GM18907 (cell line): ENCODE measurements around the gene SH3GLB2.

Experiments used
- ATAC-seq: cut with Tn5 transposase; IDR thresholded peaks from one replicate; pipeline ENCODE4 v1.9.1; 2021; ENCODE audit warnings: mild to moderate bottlenecking, moderate library complexity; ENCODE audit not compliant: unreplicated experiment

The SH3GLB2 gene

GRCh38 chr9:129028192-129028966 lies at the start of gene SH3GLB2:
TSS of gene SH3GLB2 (minus strand) at chr9:129028331. CDS start at chr9:129028154, 177 bp downstream.
- ATAC-seq = peak; percentile 78

- no peak for ATAC-seq
These were observed 49.1 kb upstream of the SH3GLB2 start for GRCh38 chr9:129077236-129077635.

- no peak for ATAC-seq
These were observed 48.5 kb upstream of the SH3GLB2 start for GRCh38 chr9:129076640-129077037.

GRCh38 chr9:129075996-129076639 lies 48.0 kb upstream of the SH3GLB2 start:
- no peak for ATAC-seq

- ATAC-seq = no peak
These were observed 46.0 kb upstream of the SH3GLB2 start for GRCh38 chr9:129074106-129074505.

GRCh38 chr9:129073404-129073803 lies 45.3 kb upstream of the SH3GLB2 start:
- no peak for ATAC-seq

GRCh38 chr9:129072171-129072570 lies 44.0 kb upstream of the SH3GLB2 start:
- ATAC-seq = no peak

- no peak for ATAC-seq
These were observed 43.5 kb upstream of the SH3GLB2 start for GRCh38 chr9:129071526-129072126.

- no peak for ATAC-seq
These were observed 42.8 kb upstream of the SH3GLB2 start for GRCh38 chr9:129070696-129071525.

- no peak for ATAC-seq
These were observed 41.9 kb upstream of the SH3GLB2 start for GRCh38 chr9:129069862-129070641.

- ATAC-seq = peak; percentile 66
These were observed 41.1 kb upstream of the SH3GLB2 start for GRCh38 chr9:129068990-129069861.

- ATAC-seq = no peak
These were observed 40.0 kb upstream of the SH3GLB2 start for GRCh38 chr9:129068110-129068509.

GRCh38 chr9:129064499-129064908 lies 36.4 kb upstream of the SH3GLB2 start:
- ATAC-seq = no peak

GRCh38 chr9:129063061-129063460 lies 34.9 kb upstream of the SH3GLB2 start:
- no peak for ATAC-seq

- no peak for ATAC-seq
These were observed 32.9 kb upstream of the SH3GLB2 start for GRCh38 chr9:129060991-129061390.

GRCh38 chr9:129059796-129060785 lies 32.0 kb upstream of the SH3GLB2 start:
- no peak for ATAC-seq

- no peak for ATAC-seq
These were observed 31.0 kb upstream of the SH3GLB2 start for GRCh38 chr9:129058965-129059795.
